Lung (tissue), 12 donors: ENCODE data around the gene ENO2. TPM values are rescaled to one million over a fixed set of nuclear protein-coding genes. Genes with fewer than 3 reads are reported as not detected.

Experiments
- ATAC-seq: fragments of 200-7000 bp; cut with Tn5 transposase; one replicate; pipeline ENCODE4 v1.9.1; 2020; ENCODE audit warnings: moderate number of reproducible peaks; ENCODE audit not compliant: insufficient read depth, low FRiP score
- DNase-seq, 3 donors: peaks; one replicate each; pipeline ENCODE4 v3.0.0-alpha.2; 2013 to 2017
- H3K27ac ChIP-seq, 2 donors: one replicate each; pipeline ENCODE4 v1.5.1; 2013; ENCODE audit warnings: mild to moderate bottlenecking in 2 of 2, moderate library complexity in 2 of 2, control low read depth in 1 of 2, inconsistent platforms in 1 of 2, low read depth in 1 of 2, low read length in 1 of 2
- H3K27me3 ChIP-seq, 3 donors: one replicate each; pipeline ENCODE4 v1.5.1; 2013; ENCODE audit warnings: low read length in 2 of 3; ENCODE audit not compliant: control insufficient read depth in 3 of 3, insufficient read depth in 3 of 3
- H3K36me3 ChIP-seq, 4 donors: one replicate each; pipeline ENCODE4 v1.5.1; 2013; ENCODE audit warnings: low read length in 4 of 4, mild to moderate bottlenecking in 1 of 4, moderate library complexity in 1 of 4; ENCODE audit not compliant: control insufficient read depth in 4 of 4, insufficient read depth in 4 of 4
- H3K4me1 ChIP-seq, 5 donors: one replicate each; pipeline ENCODE4 v1.5.1; 2013; ENCODE audit warnings: low read length in 5 of 5, mild to moderate bottlenecking in 2 of 5, moderate library complexity in 1 of 5; ENCODE audit not compliant: control insufficient read depth in 5 of 5, insufficient read depth in 5 of 5
- H3K4me3 ChIP-seq: one replicate; pipeline ENCODE4 v1.5.1; 2013; ENCODE audit warnings: mild to moderate bottlenecking, control low read depth, moderate library complexity
- H3K9ac ChIP-seq, 2 donors: one replicate each; pipeline ENCODE4 v1.5.1; 2013; ENCODE audit warnings: low read length in 2 of 2, control low read depth in 1 of 2; ENCODE audit not compliant: insufficient read depth in 1 of 2
- H3K9me3 ChIP-seq, 4 donors: one replicate each; pipeline ENCODE4 v1.5.1; 2013; ENCODE audit warnings: low read length in 3 of 4, mild to moderate bottlenecking in 1 of 4, moderate library complexity in 1 of 4; ENCODE audit not compliant: control insufficient read depth in 4 of 4, insufficient read depth in 3 of 4
- WGBS, 2 donors: extraction: QIAGEN DNeasy Blood & Tissue Kit; methylation state at CpG; one replicate each; pipeline ENCODE4 v1.1.7; 2013; 5-methylcytosine and 5-hydroxymethylcytosine counted together
- polyA plus RNA-seq, 2 donors: library from polyadenylated mRNA; stranded (reverse); fragments of 200-250 nt; gene quantifications; one replicate each; pipeline ENCODE4 v1.2.1, GENCODE V29; 2013
- total RNA-seq, 2 donors: library from RNA; depleted of rRNA in 1 of 2; stranded (reverse); fragments of >200 nt in 1 of 2; gene quantifications; one replicate each; pipeline ENCODE4 v1.2.1, GENCODE V29; 2014 to 2021
- TF ChIP-seq, protein P1 (sequence below): IDR thresholded peaks from 2 replicates; pipeline ENCODE4 v1.5.1; 2012; ENCODE audit warnings: mild to moderate bottlenecking; ENCODE audit errors: control extremely low read depth, extremely low read depth
- donor health status: control.
- donor health status: control.
- donor health status: Bipolar disorder and iron deficiency.
- donor health status: healthy.
- donor health status: DM: yes; HTN: yes; CAD: no.

ENO2 gene
- total and polyA plus RNA-seq, 4 donors: 14.4 to 41.9 (median 30.8) TPM

DNA sequence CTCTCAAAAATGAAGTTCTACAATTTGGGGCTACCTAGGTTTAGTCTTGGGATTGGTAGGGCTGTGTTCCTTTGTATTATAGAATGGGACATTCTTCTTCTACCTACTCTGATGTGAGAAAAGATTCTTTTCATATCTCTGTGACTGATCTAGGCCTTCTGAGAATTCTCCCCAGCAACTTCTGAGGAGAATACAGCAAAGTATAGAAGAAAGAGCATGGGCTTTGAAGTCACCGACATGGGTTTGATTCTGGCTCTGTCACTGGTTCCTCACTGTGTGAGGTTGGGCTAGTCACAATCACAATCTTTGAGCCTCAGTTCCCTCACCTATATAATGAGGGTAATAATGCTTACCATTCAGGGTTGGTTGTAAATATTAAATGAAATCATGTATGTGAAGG lies 18.4 kb downstream of the ENO2 start:
- Histone ChIP-seq H3K4me1 (peaks cover 12 to 37% (median 13%) of the 10 kb centered on the region in 5 donors), H3K9me3 (no peaks in the 10 kb centered on the region), H3K9ac (no peak overlapping the region), H3K4me3 (no peak overlapping the region), H3K27ac (no peak overlapping the region), H3K36me3 (peaks cover 0 to 25% (median 22%) of the 10 kb centered on the region in 4 donors), H3K27me3 (no peaks in the 10 kb centered on the region)
- WGBS, 2 donors: 68 to 80% methylated on average over 1 of the region's 1 CpG
- DNase-seq (no peak), ATAC-seq (no peak)
- TF ChIP-seq, protein P1, sequence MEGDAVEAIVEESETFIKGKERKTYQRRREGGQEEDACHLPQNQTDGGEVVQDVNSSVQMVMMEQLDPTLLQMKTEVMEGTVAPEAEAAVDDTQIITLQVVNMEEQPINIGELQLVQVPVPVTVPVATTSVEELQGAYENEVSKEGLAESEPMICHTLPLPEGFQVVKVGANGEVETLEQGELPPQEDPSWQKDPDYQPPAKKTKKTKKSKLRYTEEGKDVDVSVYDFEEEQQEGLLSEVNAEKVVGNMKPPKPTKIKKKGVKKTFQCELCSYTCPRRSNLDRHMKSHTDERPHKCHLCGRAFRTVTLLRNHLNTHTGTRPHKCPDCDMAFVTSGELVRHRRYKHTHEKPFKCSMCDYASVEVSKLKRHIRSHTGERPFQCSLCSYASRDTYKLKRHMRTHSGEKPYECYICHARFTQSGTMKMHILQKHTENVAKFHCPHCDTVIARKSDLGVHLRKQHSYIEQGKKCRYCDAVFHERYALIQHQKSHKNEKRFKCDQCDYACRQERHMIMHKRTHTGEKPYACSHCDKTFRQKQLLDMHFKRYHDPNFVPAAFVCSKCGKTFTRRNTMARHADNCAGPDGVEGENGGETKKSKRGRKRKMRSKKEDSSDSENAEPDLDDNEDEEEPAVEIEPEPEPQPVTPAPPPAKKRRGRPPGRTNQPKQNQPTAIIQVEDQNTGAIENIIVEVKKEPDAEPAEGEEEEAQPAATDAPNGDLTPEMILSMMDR: no peak

DNA sequence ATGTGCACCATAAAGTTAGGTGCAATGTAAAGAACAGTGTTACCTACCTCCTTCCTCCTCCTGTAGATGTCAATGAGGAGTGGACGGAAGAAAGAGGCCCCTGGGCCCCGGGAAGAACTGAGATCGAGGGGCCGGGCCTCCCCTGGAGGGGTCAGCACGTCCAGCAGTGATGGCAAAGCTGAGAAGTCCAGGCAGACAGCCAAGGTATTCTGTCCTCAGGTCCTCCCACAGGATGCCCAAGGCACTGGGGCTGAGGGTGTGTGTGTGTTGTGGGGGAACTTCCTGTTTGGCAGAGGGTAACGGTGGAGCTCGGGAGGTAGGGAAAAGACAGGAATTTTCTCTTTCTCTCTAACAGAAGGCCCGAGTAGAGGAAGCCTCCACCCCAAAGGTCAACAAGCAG lies 19.7 kb downstream of the ENO2 start:
- Histone ChIP-seq H3K36me3 (peaks cover 0 to 31% (median 26%) of the 10 kb centered on the region in 4 donors), H3K9me3 (no peaks in the 10 kb centered on the region), H3K4me3 (no peak overlapping the region), H3K27ac (peak overlapping the region; percentile 7 to 58), H3K9ac (no peak overlapping the region), H3K4me1 (peaks cover 12 to 42% (median 16%) of the 10 kb centered on the region in 5 donors), H3K27me3 (no peaks in the 10 kb centered on the region)
- WGBS, 2 donors: 35 to 41% methylated on average over 7 to 8 of the region's 8 CpGs
- DNase-seq: peak; percentile 39 to 69 (median 45)
- ATAC-seq: no peak
- TF ChIP-seq, protein P1: no peak

- Histone ChIP-seq H3K27ac (peak overlapping the region in 1 of 2 donors; percentile 26), H3K9me3 (no peaks in the 10 kb centered on the region), H3K9ac (no peak overlapping the region), H3K27me3 (no peaks in the 10 kb centered on the region), H3K4me1 (peaks cover 6 to 29% (median 11%) of the 10 kb centered on the region in 5 donors), H3K4me3 (no peak overlapping the region), H3K36me3 (peaks cover 0 to 39% (median 31%) of the 10 kb centered on the region in 4 donors)
- DNase-seq: no peak
- ATAC-seq: no peak
- TF ChIP-seq, protein P1: no peak
- 60 to 64% methylated on average over 14 of the region's 14 CpGs for WGBS, 2 donors
Observed at GRCh38 chr12:6935371-6936193, 21.2 kb downstream of the ENO2 start.
